Fibroblast of upper back skin (primary cell): ENCODE results near the gene CLIC3.

Experiments
- DNase-seq: peaks from one replicate; pipeline ENCODE4 v3.0.0-alpha.2; 2013

The CLIC3 gene

DNA sequence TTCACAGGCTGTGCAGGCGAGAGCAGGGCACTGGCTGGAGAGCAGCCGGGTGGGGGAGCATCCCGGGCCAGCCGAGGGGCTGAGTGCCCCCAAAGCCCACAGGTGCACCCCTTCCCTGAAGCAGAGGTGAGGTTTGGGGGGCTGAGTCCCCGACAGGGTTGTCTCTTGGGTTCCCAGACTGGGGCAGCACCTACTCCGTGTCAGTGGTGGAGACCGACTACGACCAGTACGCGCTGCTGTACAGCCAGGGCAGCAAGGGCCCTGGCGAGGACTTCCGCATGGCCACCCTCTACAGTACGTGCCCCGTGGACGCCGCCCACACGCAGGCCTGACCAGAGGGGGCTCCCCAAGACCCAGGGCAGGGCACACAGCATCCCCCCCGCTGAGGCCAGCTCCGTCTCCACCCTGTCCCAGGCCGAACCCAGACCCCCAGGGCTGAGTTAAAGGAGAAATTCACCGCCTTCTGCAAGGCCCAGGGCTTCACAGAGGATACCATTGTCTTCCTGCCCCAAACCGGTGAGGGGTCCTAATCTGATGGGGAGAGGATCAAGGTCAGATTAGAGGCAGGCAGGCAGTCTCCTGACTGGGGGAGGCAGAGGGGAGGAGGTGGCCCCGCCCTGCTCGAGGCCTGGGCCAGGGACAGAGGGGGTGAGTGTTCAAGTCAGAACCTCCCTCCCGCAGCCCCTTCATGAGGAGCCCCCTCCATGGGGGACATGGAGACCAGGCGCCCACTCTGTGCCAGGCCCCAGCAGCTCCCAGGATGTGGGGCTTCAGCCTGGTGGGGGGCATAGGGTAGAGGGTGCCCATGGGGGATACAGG, 16.4 kb downstream of the CLIC3 start:
- no peak for DNase-seq

- no peak for DNase-seq
Observed at GRCh38 chr9:136978865-136979544, 17.4 kb downstream of the CLIC3 start.

DNA sequence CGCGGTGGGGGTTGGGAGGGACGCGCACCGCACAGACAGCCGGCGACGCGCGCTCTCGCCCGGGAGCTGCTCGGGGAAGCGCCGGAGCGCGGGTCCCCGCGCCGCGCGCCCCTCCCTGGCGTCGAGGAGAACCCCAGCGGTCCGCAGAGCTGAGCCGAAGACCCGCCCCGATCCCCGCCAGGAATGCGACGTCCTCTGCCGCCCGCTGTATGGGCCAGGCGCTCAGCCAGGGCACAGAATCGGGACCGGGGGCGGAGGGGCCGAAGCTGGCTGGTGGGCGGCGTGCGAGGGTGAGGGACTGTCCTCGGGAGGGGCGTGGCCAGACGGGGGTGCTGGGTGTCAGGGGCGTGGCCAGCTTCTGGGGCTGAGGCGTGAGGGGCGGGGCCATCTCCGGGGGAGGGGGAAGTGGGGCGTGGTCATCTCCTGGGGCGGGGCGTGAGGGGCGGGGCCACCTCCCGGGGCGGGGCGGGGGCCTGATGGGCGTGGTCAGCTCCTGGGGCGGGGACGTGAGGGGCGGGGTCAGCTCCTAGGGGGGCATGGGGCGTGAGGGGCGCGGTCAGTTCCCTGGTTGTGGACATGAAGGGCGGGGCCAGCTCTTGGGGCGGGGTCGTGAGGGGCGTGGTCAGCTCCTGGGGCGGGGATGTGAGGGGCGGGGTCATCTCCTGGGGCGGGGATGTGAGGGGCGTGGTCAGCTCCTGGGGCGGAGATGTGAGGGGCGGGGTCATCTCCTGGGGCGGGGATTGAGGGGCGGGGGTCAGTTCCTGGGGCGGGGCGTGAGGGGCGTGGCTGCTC, 18.1 kb downstream of the CLIC3 start:
- peak; percentile 22 for DNase-seq

DNA sequence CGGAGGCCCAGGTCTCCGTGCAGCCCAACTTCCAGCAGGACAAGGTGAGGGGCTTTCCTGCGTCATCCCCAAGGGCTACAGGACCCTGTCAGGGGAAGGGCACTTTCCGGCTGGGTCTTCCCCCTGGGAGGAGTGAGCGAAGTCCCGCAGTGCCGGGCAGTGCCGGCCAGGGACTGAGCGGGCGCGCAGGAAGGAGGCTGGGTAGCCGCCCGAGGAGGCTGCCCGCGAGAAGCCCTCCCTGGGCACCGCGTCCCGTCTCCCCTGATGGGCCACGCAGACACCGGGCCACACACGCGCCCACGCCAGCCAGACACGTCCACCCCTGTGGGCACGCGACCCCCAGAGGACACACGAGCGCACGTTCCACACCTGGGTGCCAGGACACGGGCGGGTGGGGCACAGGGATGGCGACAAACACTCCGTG, 18.7 kb downstream of the CLIC3 start:
- DNase-seq, result no peak

- DNase-seq, result no peak
Observed at GRCh38 chr9:136977223-136977622, 19.1 kb downstream of the CLIC3 start, which contains the start of gene PTGDS. Gene PTGDS (plus strand): TSS chr9:136977504. CDS start chr9:136977579, 75 bp downstream.

DNA sequence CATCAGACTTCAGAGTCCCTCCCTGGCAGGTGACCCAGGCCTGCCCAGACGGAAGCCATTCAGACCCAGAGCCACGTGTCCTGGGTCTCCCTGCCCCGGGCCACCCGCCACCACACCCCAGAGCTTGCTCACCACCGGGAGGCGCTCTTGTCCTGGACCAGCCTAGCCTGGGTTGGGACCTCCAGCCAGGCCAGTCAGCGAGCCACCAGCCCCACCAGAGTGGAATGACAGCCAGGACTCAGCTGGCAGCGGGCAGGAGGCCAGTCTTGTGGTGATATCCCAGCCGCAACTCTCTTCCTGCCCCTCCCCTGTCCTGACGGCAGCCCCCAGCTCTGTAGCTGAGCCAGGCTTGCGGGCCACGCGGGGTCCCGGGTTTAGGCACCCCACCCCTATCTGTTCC, 20.7 kb downstream of the CLIC3 start:
- no peak for DNase-seq

- DNase-seq, result no peak
Observed at GRCh38 chr9:136974817-136975535, 21.4 kb downstream of the CLIC3 start.

DNA sequence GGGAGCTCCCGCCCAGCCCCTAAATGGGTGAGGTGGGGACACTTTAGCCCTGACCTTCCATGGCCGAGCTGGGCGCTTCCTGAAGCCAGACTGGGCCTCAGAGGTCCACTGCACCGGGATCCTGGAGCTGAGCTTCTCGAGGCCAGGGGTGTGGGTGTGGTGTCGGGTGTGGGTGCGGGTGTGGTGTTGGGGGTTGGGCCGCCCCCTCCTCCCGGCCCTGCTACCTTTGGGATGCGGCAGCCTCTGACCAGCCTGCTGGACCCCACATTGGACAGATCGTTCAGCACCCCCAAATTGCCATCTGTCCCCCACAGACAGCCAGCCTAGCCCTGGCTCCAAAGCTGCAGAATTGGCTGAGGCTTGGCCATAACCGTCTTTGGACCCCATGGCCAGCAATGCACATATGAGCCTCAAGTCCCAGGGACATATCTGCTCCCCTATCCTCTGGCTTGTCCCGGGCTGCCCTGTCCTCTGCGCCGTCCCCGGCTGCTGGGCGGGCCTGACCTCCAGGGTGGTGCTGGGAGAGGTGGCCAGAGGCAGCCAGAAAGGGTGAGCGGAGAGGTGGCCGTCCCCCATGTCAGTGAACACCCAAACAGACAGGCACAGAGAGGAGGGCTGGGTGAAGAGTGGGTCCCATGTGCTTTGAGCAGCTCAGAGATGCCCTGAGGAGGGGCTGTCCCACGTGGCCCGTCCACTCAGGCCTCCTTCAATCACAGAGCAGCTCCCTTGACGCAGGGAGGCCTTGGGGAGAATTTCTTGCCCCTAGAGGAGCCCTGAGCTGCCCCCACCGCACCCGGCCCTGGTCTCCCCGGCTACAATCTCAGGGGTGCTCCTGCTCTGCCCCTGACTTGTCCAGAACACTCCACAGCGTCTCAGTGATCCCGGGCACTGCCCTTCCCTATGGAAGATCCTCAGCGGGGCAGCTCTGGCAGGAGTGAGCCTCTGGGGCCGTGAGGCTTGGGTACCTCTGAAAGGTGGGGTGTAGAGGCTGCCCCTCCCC, 22.4 kb downstream of the CLIC3 start:
- no peak for DNase-seq

- no peak for DNase-seq
Observed at GRCh38 chr9:136972743-136973142, 23.6 kb downstream of the CLIC3 start.

DNA sequence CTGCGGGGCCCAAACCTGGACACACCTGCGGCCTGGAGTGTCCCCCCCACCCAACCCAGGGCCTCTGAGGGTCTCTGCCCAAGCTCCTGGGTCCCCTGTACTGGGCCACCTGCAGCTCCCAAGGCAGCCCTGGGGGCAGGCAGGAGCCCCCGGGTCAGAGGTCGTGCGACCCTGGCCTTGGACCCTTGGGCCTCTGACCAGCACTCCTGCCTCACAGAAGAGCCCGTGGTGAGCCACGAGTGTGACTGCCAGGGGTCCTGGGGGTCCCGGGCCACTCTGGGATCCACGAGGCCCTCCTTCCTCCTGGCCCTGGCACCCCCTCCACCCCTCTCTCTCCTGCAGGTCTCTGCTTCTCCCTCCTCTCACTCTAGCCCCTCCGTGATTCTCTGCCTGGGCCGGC, 24.0 kb downstream of the CLIC3 start:
- no peak for DNase-seq

- no peak for DNase-seq
Observed at GRCh38 chr9:136971746-136972145, 24.6 kb downstream of the CLIC3 start.

- no peak for DNase-seq
Observed at GRCh38 chr9:136970361-136970760, 26.0 kb downstream of the CLIC3 start.

- no peak for DNase-seq
Observed at GRCh38 chr9:136969774-136970173, 26.6 kb downstream of the CLIC3 start.

- DNase-seq, result no peak
Observed at GRCh38 chr9:136969150-136969549, 27.2 kb downstream of the CLIC3 start.

DNA sequence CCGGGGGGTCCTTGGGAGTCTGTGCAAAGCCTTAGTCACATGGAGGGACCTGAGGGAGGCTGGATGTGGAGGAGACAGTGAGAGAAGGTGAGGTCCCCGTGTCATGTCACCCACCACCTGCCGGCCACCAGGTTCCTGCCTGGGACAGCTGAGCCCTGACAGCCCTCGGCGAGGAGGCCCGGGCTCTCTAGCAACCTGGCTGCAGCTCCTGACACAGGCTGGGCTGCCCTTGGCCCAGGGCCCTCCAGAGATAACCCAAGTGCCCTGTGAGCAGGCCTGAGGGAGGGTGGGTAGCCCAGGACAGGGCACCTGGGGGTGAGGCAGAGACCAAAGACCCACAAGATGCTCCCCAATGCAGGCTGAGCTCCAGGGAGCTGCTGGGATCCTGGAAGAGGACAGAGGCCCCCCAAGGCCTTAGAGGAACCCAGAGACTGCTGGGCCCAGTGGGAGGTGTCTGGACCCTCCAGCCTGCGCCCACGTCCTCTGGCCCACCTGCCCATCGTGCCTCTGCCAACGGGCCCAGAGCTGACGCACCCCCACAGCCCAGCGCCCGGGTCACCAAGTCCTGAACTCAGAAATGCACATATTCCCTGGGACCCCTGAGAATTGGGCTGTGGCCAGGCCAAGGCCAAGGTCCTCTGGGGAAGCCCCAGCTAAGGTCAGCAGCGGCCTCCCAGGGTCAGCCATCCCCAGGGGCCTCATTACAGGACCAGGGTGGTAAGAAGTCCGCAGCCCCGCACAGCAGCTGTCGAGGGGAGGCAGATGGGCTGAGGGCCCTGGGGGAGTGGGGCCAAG, 27.8 kb downstream of the CLIC3 start:
- no peak for DNase-seq

GRCh38 chr9:136965771-136966484, 30.4 kb downstream of the CLIC3 start:
- DNase-seq, result no peak

DNA sequence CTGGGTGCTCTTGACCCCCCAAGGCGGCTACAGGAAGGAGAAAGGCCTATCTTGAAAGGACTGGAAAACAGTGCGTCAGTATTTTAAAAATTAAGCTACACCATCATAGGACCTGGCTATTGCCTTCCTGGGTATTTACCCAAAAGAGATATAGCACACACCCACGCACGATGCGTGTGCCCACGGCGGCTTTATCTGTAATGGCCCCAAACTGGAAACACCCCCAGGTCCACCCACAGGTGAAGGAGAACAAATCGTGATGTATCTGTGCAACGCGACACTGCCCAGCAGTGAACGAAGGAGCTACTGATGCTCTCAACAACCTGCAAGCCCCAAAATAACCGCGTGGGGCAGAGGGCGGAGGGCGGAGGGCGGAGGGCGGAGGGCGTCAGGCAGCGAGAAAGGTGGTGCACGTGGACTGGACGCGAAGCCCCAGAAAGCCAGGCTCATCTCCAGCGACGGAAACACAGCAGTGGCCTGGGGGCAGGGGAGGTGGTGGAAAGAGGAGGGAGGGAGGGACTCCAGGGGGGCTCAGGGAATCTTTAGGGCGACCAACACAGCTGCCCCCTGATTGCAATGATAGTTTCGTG, 31.4 kb downstream of the CLIC3 start:
- no peak for DNase-seq

- DNase-seq, result no peak
Observed at GRCh38 chr9:136964171-136964689, 32.1 kb downstream of the CLIC3 start.

DNA sequence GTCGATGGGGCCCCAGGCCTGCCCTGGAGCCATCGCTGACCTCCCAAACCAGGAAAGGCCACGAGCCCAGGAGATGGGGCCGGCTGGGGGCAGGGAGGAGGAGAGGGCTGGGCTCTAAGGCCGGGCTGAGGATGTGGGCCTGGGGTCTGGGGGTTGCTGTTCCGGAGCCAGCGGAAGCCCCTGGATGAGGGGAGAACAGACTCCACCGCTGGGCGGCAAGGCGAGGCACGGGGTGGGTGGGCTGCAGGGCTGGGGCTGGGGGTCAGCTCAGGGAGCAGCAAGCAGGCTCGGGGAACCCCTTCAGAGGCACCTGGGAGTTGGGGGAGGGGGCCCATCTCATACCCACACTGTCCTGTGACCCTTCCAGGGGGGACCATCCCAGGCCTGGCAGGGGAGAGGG, 32.6 kb downstream of the CLIC3 start:
- DNase-seq, result no peak
